ENCODE results near the gene SART1.
"Not testable (repeated sequence)": the region's sequence is repeated elsewhere in the genome, so short reads cannot be mapped to it uniquely, and the experiment has no call there.

Gene SART1

DNA sequence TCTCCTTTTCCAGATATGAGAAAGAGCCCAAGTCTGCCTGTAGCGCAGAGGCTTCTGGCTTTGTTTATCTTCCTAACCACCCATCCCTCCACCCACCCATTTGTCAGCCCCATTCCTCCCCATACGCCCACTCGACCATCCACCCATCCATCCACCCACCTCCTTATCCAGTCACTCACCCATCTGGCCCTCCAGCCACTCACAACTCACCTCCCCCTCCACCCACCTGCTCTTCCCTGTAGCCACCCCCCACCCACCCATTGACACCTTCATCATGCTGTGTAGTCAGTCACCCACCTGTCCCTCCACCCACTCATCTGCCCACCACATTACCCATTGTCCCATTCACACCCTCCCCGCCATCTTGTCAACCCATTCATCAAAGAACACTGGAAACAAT lies 55.8 kb downstream of the SART1 start:
- no peak for DNase-seq (ENCODE audit: low spot score)

DNA sequence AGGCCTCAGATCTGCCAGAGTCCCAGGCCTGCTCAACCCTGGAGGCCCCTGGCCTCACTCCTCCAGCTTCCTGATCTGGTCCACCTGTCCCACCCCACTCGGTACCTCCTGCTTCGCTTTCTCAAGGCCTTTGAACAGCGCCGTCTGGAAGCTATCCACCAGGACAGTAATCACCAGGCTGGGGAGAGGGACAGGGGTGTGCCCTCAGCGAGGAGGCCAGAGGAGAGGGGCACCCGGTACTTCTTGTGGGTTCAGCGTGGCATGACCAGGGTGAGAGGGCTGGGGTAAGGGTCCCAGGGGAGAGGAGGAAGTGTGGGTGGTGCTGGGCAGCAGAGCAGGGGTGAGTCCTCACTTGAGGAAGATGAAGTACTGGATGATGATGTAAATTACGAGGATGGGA lies 58.7 kb downstream of the SART1 start:
- no peak for DNase-seq (ENCODE audit: low spot score)

GRCh38 chr11:66020618-66021357 lies 59.3 kb downstream of the SART1 start:
- DNase-seq (ENCODE audit: low spot score), result no peak

GRCh38 chr11:66022401-66023185 lies 61.1 kb downstream of the SART1 start:
- peak; percentile 16 for DNase-seq (ENCODE audit: low spot score)

DNA sequence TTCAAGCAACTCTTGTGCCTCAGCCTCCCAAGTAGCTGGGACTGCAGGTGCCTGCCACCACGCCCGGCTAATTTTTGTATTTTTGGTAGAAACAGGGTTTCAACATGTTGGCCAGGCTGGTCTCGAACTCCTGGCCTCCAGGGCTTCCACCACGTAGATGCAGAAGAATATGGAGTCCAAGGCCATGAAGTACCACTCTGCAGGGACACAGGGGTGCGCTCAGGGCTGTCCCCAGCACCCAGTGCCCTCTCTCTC lies 61.6 kb downstream of the SART1 start:
- DNase-seq (ENCODE audit: low spot score), result not testable (repeated sequence)

DNA sequence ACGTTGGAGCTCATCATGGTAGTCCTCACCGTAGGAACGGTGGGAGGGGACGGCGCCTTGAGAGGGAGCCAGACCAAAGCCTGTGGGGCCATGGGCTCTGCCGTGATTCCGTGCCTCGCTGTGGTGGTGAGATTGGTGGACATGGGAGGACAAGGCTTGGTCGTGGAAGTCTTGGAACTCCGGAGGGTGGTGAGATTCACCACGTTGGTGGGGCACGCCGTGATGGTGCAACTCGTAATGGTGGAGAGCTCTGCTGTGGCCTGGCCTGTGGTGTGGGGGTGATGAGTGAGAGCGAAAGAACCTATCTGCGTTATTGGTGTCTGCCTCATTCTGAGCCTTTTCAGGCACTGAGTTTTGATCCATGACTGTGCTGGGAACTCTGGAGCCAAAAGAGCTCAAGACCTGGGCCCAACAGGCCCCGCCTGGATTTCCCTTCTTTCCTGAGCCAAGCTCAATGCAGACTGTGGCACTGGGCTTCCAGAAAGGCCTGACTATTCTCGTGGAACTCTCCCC lies 64.5 kb downstream of the SART1 start, which contains the start of gene CATSPER1:
Gene CATSPER1 (minus strand): TSS at position 463 of the 513 bp plus-strand sequence. CDS start 100 bp downstream, at position 363.
- DNase-seq (ENCODE audit: low spot score), result no peak

All from globus pallidus (tissue), 1 donor.